ENCODE measurements around the gene KLHL25.

DNA sequence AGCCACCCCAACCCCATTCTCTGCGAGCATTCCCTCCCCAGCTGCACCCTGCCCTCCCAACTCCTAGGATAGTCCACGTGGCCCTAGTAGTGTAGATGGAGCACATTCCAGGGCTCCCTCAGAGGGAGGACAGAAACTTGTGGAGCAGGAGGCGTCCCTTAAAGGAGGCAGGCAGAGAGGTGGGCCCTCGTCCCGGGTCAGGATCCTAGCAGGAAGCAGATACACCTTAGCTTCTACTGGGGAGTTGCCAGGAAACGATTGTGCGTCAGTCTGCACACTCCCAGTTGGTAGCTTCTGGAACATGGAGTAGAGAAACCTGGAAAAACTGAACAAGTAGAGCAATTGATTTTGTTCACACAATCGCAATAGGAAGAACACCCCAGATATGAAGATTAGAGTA is 43.9 kb upstream of the KLHL25 start:
- TF ChIP-seq, protein P1, sequence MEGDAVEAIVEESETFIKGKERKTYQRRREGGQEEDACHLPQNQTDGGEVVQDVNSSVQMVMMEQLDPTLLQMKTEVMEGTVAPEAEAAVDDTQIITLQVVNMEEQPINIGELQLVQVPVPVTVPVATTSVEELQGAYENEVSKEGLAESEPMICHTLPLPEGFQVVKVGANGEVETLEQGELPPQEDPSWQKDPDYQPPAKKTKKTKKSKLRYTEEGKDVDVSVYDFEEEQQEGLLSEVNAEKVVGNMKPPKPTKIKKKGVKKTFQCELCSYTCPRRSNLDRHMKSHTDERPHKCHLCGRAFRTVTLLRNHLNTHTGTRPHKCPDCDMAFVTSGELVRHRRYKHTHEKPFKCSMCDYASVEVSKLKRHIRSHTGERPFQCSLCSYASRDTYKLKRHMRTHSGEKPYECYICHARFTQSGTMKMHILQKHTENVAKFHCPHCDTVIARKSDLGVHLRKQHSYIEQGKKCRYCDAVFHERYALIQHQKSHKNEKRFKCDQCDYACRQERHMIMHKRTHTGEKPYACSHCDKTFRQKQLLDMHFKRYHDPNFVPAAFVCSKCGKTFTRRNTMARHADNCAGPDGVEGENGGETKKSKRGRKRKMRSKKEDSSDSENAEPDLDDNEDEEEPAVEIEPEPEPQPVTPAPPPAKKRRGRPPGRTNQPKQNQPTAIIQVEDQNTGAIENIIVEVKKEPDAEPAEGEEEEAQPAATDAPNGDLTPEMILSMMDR (IDR thresholded peaks at IDR 0.05; ENCODE audit: poor library complexity, severe bottlenecking): no peak
- TF ChIP-seq RAD21 (conservative IDR thresholded peaks at IDR 0.05) (no peak), POLR2AphosphoS5 (IDR thresholded peaks at IDR 0.05) (no peak), EZH2 (IDR thresholded peaks at IDR 0.05; ENCODE audit: borderline replicate concordance, insufficient read depth, low read length, poor library complexity, severe bottlenecking) (no peak), EP300 (conservative IDR thresholded peaks at IDR 0.05; ENCODE audit: poor library complexity, severe bottlenecking) (no peak), TAF1 (IDR thresholded peaks at IDR 0.05; ENCODE audit: low read depth) (no peak)
- TF ChIP-seq, protein P2, sequence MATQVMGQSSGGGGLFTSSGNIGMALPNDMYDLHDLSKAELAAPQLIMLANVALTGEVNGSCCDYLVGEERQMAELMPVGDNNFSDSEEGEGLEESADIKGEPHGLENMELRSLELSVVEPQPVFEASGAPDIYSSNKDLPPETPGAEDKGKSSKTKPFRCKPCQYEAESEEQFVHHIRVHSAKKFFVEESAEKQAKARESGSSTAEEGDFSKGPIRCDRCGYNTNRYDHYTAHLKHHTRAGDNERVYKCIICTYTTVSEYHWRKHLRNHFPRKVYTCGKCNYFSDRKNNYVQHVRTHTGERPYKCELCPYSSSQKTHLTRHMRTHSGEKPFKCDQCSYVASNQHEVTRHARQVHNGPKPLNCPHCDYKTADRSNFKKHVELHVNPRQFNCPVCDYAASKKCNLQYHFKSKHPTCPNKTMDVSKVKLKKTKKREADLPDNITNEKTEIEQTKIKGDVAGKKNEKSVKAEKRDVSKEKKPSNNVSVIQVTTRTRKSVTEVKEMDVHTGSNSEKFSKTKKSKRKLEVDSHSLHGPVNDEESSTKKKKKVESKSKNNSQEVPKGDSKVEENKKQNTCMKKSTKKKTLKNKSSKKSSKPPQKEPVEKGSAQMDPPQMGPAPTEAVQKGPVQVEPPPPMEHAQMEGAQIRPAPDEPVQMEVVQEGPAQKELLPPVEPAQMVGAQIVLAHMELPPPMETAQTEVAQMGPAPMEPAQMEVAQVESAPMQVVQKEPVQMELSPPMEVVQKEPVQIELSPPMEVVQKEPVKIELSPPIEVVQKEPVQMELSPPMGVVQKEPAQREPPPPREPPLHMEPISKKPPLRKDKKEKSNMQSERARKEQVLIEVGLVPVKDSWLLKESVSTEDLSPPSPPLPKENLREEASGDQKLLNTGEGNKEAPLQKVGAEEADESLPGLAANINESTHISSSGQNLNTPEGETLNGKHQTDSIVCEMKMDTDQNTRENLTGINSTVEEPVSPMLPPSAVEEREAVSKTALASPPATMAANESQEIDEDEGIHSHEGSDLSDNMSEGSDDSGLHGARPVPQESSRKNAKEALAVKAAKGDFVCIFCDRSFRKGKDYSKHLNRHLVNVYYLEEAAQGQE (IDR thresholded peaks at IDR 0.05; ENCODE audit: borderline replicate concordance): no peak

Measured in neural cell (in vitro differentiated cells).